ENCODE measurements around the gene DUSP8.

GRCh38 chr11:1548221-1549070, 23.6 kb downstream of the DUSP8 start:
- TF ChIP-seq CTCF (IDR thresholded peaks at IDR 0.05 in 2 of 3, conservative IDR thresholded peaks at IDR 0.05 in 1 of 3; ENCODE audit: insufficient read depth in 2 of 3, low read depth in 1 of 3, low read length in 3 of 3) (no peak), TAL1 (IDR thresholded peaks at IDR 0.05) (no peak), EP300 (IDR thresholded peaks at IDR 0.05; ENCODE audit: low read length) (no peak), SIX5 (IDR thresholded peaks at IDR 0.05; ENCODE audit: borderline replicate concordance in 1 of 2, insufficient read depth in 1 of 2, low read depth in 1 of 2, low read length in 2 of 2) (no peak), POLR2AphosphoS5 (IDR thresholded peaks at IDR 0.05; ENCODE audit: control insufficient read depth, insufficient read depth, low read depth, low read length) (no peak), TEAD4 (IDR thresholded peaks at IDR 0.05; ENCODE audit: low read length) (no peak), TEAD4 (CRISPR knock-in tag; IDR thresholded peaks at IDR 0.05; ENCODE audit: borderline replicate concordance) (no peak)
